Fibroblast of peridontal ligament (primary cell): ENCODE measurements around the gene PLD1.
A peak's percentile ranks its signal among the peaks of the same experiment; 100 is the strongest.

Source experiments
- DNase-seq: peaks from one replicate; pipeline ENCODE4 v3.0.0-alpha.2; 2010; ENCODE audit errors: extremely low read depth

Gene PLD1

GRCh38 chr3:171838218-171838720 is 28.0 kb upstream of the PLD1 start:
- DNase-seq, result peak; percentile 87

- no peak for DNase-seq
Observed at GRCh38 chr3:171837698-171838097, 27.4 kb upstream of the PLD1 start.

- DNase-seq, result no peak
Observed at GRCh38 chr3:171836855-171837254, 26.6 kb upstream of the PLD1 start.

DNA sequence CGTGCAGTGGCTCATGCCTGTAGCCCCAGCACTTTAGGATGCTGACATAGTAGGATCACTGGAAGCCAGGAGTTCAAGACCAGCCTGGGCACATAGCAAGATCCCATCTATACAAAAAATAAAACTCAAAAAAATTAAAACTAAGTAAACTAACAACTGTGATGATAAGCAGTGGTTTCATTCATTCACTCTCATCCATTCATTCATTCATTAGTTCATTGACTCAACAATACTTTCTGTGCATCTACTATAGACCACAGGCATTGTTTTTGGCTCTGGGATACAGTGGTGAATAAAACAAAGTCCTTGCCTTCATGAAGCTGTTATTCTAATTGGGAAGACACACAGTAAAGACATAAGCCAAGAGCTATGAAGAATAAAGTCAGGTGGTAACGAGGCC is 25.3 kb upstream of the PLD1 start:
- DNase-seq, result no peak

DNA sequence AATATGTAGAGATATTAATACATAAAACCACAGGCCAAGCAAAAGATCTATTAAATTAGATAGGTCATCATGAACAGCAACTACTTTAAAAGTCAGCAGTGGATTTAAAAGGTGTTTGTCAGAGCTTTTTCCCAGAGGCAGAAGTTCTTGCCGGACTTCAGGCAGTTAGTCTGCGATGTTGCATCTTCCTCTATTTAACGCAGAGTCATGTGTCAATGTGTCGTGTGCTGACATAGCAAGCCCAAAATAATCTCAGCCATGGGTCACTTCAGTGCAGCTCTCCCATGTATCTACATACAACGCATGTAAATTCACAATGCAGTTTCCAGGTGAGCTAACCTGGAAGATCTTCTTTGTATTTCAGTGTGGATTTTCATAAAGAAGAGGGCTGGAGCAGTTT is 24.8 kb upstream of the PLD1 start:
- no peak for DNase-seq

GRCh38 chr3:171834461-171834801 is 24.1 kb upstream of the PLD1 start:
- DNase-seq, result no peak

- peak; percentile 69 for DNase-seq
Observed at GRCh38 chr3:171833789-171834460, 23.6 kb upstream of the PLD1 start.

- DNase-seq, result peak; percentile 60
Observed at GRCh38 chr3:171832989-171833388, 22.7 kb upstream of the PLD1 start.

DNA sequence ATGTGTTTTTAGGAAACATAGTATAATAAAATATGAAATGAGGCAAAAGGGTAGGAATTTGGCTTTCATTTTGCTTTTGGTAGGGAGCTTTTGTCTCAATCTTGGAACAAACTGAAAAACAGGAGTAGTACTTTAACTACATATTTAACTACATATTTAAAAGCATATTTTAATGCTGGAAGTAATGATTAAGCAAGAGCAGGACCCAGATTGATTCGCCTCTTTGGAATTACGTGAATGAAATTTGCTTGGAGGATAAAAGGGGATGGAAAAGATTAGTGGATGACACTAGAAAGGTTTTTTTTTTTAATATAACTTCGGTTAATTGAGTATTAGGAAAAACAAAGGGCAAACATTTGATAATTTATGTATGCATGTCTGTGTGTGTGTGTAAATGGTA is 21.7 kb upstream of the PLD1 start:
- DNase-seq, result peak; percentile 70

- no peak for DNase-seq
Observed at GRCh38 chr3:171830518-171830875, 20.2 kb upstream of the PLD1 start.

GRCh38 chr3:171829841-171830517 is 19.7 kb upstream of the PLD1 start:
- DNase-seq, result peak; percentile 63

- DNase-seq, result no peak
Observed at GRCh38 chr3:171828902-171829770, 18.9 kb upstream of the PLD1 start.

GRCh38 chr3:171827836-171828458 is 17.7 kb upstream of the PLD1 start:
- DNase-seq, result no peak

DNA sequence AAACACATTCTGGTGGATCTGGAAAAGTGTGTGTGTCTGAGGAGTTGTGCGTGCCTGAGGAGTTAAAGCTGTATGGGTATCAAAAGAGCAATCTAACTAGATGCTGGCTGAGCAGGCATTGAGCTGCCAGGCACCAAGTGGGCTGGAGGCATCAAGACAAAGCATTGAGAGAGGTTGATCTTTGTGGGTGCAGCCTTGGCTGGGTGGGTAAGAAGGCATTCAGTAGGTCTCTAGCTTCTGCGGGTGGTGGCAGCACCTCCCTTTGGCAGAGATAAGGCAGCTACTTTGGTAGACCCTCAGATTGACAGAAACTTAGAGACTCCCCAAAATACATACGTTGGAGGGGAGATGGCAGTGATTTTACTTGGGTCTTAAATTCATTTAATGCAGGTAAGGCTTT is 17.1 kb upstream of the PLD1 start:
- DNase-seq, result no peak

- DNase-seq, result peak; percentile 97
Observed at GRCh38 chr3:171825222-171825828, 15.0 kb upstream of the PLD1 start.

DNA sequence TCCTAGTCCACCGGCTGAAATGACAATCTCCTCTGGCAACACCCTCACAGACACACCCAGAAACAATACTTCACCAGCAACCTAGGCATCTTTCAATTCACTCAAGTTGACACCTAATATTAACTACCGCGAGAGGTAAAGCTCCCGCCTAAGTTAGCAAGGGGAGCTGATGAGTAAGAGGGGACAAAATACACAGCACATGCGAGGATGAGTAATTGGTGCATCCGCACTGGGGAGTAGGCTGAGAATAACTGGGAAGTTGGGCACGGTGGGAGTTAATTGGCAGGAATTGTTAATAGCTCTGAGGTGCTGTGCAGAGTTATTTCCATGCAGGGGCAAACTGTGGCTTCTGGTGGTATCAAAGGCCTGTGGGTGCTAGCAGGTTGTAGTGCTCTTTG is 14.5 kb upstream of the PLD1 start:
- DNase-seq, result no peak

DNA sequence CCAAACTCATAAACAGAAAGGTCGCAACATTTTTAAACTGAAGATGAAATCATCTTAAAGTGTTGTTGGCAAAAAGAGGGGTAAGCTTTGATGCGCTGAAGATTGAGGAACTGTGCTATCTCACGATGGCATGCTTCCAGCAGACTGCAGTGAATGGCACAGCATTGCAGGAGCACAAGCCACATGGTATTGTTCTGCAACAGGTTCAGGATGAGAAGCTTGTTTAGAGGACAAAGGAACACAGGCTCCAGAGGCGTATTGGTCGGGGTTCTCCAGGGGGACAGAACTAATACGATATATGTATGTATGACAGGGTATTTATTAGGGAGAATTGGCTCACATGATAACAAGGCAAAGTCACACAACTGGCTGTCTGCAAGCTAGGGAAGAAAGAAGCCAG is 13.8 kb upstream of the PLD1 start:
- no peak for DNase-seq

DNA sequence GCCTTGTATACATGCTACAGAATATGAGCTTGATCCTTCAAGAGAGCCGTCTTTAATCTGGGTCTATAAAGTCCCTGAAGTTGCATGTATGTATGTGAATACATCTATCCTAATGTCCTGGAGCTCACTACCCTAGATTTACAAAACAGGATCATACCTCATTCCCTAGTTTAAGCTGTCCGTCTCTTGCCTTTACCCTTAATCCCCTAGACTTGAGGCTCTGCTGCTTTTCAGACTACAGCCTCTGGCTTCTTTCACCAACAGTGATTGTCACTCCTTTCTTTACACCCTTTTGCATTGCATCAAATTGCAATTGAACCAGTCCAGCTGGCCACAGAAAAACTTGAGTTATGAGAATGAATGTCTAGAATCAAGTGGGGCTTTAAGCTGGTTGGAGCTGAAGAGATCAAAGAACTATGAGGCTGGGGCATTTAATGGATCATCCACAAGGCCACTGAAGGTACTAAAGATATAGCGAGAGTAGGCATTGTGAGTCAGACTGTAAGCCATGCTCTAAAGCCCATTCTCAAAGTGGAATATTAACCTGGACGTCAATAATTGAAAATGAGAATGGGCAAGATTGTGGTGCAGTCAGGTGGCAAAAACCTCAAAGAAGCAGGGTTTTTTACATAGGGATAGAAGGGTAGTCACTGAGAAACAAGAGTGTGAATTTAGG is 12.3 kb upstream of the PLD1 start:
- DNase-seq, result no peak

GRCh38 chr3:171821778-171822358 is 11.6 kb upstream of the PLD1 start:
- DNase-seq, result no peak

- no peak for DNase-seq
Observed at GRCh38 chr3:171821044-171821443, 10.8 kb upstream of the PLD1 start.
